NCI-H1930 (cell line): Measurements from ENCODE around the gene GDF2.

Experiments
- DNase-seq, 2 experiments: peaks; one replicate each; lab custom pipeline; 2025; lab: John Stamatoyannopoulos, UW

The GDF2 gene

DNA sequence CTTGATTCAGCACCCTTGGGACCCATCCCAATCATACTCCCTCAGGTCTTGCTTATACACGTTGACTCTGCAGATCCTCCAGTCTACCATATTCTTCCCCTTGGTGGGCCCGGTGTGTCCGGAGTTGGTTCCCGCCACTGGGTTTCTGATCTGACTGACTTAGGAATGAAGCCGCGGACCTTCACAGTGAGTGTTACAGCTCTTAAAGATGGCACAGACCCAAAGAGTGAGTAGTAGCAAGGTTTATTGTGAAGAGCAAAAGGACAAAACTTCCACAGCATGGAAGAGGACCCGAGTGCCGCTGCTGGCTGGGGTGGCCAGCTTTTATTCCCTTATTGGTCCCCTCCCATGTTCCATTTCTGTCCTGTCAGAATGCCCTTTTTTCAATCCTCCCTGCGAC lies 28.2 kb upstream of the GDF2 start:
- DNase-seq: no peak

GRCh38 chr10:47294501-47294900 lies 27.8 kb upstream of the GDF2 start:
- DNase-seq: no peak

- no peak for DNase-seq
Observed at GRCh38 chr10:47295411-47295810, 26.8 kb upstream of the GDF2 start.

GRCh38 chr10:47296156-47296894 lies 25.9 kb upstream of the GDF2 start:
- DNase-seq: no peak

- no peak for DNase-seq
Observed at GRCh38 chr10:47296941-47297340, 25.3 kb upstream of the GDF2 start.

DNA sequence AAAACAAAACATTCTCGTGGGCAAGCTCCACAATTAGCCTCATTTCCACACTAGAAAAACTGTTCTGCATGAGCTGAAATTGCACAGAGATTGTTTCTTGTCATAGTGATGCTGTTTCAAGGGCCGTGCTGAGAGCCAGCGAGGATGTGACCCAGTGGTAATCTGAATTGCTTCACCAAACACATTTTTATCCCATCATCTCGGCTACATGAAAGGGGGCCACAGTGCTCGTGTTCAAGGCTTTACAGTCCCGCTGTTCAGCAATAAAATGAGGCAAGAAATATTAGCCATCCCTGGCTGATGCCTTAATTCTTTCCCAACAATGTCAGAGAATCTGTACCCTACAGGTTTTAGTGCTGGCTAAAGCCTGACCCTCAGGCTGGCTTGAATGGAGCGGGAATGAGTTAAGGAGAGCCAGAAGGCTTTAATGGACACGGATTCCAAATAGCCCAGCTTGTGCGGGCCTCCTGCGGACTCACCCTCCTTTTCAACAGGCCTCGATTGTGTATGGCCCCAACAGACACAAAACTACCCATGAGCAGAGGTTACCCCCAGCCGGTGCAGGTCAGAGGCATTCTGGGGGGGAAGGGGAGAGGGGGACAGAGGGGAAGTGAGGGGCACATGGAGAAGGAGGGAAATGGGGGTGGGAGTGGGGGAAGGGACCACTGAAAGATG lies 24.3 kb upstream of the GDF2 start:
- DNase-seq: no peak

DNA sequence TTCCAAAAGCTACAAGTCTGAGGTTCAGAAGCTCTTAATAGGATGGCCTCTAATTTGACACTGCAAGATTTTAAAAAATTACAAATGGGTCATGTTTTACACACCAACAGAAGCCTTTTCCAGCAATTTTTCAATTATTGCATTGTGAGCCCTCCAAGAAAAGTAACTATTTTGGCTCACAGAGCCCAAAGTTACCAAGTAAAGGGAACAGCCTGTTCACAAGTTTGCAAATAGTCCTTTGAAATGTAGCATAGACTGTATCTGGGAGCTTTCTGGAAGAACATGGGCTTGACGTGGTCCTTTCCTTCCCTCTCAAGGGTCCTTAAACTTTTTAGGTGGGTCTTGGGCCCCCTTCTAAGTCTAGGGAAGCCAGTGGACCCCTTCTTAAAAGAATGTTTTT lies 23.5 kb upstream of the GDF2 start:
- no peak for DNase-seq

GRCh38 chr10:47299611-47300428 lies 22.4 kb upstream of the GDF2 start, which contains the start of gene GDF10:
TSS of gene GDF10 (plus strand) at chr10:47300197. CDS start at chr10:47300652, 455 bp downstream.
- DNase-seq: no peak

DNA sequence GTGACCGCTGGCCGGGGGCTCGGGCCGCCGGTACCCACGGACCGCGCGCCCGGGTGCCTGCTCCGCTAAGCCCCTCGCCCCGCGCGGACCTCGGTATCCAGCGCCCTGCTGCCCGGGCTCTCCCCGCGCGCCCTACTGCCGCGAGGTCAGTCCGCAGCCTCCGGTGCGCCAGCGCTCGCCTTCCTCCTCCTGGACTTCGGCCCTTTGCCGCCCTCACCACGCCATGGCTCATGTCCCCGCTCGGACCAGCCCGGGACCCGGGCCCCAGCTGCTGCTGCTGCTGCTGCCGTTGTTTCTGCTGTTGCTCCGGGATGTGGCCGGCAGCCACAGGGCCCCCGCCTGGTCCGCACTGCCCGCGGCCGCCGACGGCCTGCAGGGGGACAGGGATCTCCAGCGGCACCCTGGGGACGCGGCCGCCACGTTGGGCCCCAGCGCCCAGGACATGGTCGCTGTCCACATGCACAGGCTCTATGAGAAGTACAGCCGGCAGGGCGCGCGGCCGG lies 21.8 kb upstream of the GDF2 start:
- no peak for DNase-seq

GRCh38 chr10:47301833-47302232 lies 20.4 kb upstream of the GDF2 start:
- no peak for DNase-seq

DNA sequence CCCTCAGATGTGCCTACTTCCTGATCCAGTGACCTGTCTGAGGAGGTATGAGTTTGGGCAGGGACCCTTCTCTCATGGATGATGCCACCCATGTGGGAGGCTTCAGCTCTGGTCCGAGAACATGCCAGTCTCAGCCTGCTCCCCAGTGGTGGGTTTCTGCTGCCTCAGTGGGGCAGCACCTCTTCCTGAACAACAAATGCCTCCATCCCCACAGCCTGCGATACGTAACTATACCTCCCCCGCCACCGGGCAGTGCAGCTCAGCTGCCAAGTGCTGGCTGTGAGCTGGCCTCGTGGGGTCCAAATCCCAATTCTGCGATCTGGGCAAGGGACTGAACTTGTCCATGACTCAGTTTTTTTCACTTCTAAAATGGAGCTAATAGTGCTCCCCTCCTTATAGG lies 19.1 kb upstream of the GDF2 start:
- no peak for DNase-seq

- no peak for DNase-seq
Observed at GRCh38 chr10:47303866-47304265, 18.4 kb upstream of the GDF2 start.

GRCh38 chr10:47305566-47305965 lies 16.7 kb upstream of the GDF2 start:
- DNase-seq: no peak

DNA sequence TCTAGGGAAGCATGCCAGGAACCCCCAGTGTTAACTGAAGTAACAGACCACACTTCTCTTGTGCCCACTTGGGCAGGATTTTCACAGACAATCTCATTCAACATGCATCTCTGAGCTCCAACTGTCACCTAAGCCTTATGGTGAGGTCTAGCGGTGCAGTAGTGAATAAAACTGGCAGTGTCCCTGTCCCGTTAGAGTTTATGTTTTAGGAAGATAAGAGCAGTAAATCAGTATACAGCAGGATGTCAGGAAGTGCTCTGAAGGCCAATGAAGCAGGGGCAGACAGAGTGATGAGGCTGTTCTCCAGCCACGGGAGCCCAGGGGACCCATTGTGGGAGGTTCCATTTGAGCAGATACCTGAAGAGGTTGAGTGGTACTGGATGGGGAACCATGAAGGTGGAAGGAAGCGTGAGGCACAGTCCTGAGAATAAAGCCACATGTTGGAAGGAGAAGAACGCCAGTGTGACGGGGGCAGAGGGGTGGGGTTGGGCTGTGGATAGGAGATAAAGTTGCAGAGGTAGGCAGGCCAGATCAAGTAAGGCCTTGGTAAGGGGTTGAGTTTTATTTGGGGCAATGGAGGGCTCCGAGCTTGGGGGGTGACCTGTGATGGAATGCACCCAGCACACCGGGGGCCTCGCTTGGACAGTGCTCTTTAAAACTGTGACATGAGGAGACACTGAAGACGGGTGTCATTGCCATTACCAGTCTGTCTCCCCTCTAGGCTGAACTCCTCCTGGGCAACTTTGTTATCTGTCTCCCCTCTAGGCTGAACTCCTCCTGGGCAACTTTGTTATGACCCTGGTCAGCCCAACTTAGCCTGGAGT lies 15.7 kb upstream of the GDF2 start:
- DNase-seq: no peak

DNA sequence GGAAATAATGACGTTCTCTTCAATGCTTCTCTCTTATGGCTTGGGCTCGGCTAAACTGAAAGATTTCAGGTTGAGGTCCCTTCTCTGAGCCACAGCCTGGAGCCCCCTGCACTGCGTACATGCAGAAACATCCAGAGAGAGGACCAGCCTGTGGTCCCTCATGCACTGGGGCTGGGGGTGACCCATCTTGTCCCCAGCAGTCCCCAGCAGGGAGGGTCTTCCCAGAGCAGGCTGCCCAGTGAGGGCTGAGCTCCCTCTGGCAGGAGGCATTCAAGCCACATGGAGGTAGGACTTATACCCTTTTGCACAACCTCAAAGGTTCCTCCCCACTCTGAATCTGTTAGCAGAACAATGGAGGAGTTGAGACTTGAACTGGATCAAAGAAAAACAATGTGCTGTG lies 14.9 kb upstream of the GDF2 start:
- DNase-seq: no peak

DNA sequence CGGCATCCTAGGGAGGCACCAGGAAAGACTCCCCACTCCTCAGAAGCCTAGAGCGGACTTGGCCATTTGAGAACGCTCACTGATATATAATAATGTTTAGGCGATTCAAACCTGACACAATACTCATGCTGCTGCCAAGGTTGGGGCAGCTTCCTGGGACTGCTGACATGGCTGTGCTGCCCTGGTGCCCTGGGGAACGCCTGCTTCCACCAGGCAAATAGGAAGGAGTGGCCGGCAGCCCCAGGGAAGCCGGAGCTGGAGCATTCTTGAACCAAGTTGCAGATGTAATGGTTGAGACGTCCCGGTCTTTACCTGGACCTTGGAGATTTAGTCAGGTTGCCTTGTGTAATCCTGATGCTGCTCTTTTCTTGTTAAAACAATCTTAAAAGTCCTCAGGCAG lies 13.5 kb upstream of the GDF2 start:
- DNase-seq: no peak

DNA sequence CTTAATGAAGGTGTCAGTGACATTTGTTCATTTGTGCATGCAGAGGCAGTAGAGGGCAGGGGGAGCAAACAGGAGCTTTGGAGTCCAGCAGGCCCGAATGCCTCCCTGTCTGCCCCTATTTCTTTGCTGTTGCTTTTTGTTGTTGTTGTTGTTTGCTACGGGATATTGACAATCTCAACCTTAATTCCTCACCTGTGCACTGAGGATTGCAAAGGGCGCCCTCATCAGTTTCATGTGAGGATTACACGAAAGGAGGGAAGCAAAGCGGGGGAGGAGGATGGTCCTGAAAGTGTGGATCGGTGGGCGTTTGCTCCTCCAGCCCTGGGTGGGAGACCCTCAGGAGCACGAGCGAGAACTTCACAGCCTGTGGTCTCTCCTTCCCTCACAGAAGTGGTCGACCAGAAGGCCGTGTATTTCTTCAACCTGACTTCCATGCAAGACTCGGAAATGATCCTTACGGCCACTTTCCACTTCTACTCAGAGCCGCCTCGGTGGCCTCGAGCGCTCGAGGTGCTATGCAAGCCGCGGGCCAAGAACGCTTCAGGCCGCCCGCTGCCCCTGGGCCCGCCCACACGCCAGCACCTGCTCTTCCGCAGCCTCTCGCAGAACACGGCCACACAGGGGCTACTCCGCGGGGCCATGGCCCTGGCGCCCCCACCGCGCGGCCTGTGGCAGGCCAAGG lies 12.7 kb upstream of the GDF2 start:
- DNase-seq: no peak

- DNase-seq: no peak
Observed at GRCh38 chr10:47310090-47310505, 12.2 kb upstream of the GDF2 start.

DNA sequence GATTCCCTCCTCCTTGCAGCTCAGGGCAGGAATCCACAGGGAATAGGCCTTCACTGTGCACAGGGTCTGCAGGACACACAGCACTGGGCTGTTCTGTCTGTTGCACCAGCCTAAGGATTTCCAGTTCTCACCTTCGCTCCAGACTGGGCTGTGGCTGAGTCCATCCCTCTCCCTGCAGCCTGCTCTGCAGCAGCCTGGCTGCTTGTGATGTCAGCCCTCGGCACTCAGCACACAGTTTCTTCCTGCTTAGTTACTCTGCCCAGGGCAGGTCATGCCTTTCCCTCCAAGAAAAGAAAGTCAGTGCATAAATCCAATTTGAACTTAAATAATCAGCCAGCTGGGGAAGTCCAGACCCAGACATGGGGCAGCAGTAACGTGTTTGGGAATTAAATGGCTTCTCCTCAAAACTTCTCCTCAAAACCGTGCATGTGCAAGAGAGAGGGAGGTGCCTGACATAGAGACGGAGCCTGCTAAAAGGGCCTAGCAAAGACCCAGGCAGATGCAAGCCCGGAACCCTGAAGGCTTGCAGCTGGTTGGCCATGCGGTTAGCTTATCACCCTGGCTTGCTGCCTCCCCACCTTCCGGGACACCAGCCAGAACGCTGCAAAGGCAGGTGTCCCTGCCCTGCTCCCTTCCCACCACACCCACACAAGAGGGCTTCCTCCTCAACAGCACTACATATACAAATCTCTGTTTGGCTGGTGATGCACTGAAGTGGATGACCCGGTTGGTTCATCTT lies 10.9 kb upstream of the GDF2 start:
- no peak for DNase-seq

GRCh38 chr10:47311932-47312662 lies 10.2 kb upstream of the GDF2 start:
- DNase-seq: peak; percentile 3 to 17
